Neutrophil (primary cell): ENCODE measurements around the gene DUSP9.

Experiments
- H3K27ac ChIP-seq: fragments of 200-600 bp; sonication (generic); 2 replicates; pipeline ENCODE4 v1.5.1; 2016; ENCODE audit warnings: mild to moderate bottlenecking, moderate library complexity
- H3K27me3 ChIP-seq: fragments of 200-600 bp; sonication (generic); 2 replicates; pipeline ENCODE4 v1.6.0; 2016; ENCODE audit warnings: mild to moderate bottlenecking
- H3K36me3 ChIP-seq: fragments of 200-600 bp; sonication (generic); 2 replicates; pipeline ENCODE4 v1.5.1; 2017
- H3K4me1 ChIP-seq, 2 experiments: fragments of 200-600 bp in 1 of 2; sonication (generic) in 1 of 2; 1 replicate in 1 of 2; 2 replicates in 1 of 2; pipeline versions ENCODE4 v1.5.1 to v1.6.1; 2013 to 2016; ENCODE audit warnings: low read depth in 1 of 2, low read length in 1 of 2, mild to moderate bottlenecking in 1 of 2, moderate library complexity in 1 of 2; ENCODE audit not compliant: control insufficient read depth in 1 of 2, insufficient read depth in 1 of 2
- H3K4me3 ChIP-seq, 2 experiments: fragments of 200-600 bp in 1 of 2; sonication (generic) in 1 of 2; 1 replicate in 1 of 2; 2 replicates in 1 of 2; pipeline ENCODE4 v1.5.1; 2013 to 2016; ENCODE audit warnings: low read depth in 1 of 2, low read length in 1 of 2, mild to moderate bottlenecking in 1 of 2, moderate library complexity in 1 of 2
- H3K9me3 ChIP-seq: fragments of 200-600 bp; sonication (generic); 2 replicates; pipeline ENCODE4 v1.5.1; 2016
- CTCF ChIP-seq: fragments of 200-600 bp; sonication (generic); IDR thresholded peaks from 2 replicates; pipeline ENCODE4 v1.5.1; 2016; ENCODE audit warnings: antibody characterized with exemption

DUSP9 gene

GRCh38 chrX:153608806-153609205 lies 38.2 kb upstream of the DUSP9 start:
- Histone ChIP-seq H3K4me1 (peaks cover 0 to 7% of the 10 kb centered on the region in 2 experiments), H3K9me3 (no peaks in the 10 kb centered on the region), H3K27ac (no peak overlapping the region), H3K36me3 (no peaks in the 10 kb centered on the region), H3K4me3 (no peak overlapping the region), H3K27me3 (peaks cover 49% of the 10 kb centered on the region)
- TF ChIP-seq CTCF, result no peak

DNA sequence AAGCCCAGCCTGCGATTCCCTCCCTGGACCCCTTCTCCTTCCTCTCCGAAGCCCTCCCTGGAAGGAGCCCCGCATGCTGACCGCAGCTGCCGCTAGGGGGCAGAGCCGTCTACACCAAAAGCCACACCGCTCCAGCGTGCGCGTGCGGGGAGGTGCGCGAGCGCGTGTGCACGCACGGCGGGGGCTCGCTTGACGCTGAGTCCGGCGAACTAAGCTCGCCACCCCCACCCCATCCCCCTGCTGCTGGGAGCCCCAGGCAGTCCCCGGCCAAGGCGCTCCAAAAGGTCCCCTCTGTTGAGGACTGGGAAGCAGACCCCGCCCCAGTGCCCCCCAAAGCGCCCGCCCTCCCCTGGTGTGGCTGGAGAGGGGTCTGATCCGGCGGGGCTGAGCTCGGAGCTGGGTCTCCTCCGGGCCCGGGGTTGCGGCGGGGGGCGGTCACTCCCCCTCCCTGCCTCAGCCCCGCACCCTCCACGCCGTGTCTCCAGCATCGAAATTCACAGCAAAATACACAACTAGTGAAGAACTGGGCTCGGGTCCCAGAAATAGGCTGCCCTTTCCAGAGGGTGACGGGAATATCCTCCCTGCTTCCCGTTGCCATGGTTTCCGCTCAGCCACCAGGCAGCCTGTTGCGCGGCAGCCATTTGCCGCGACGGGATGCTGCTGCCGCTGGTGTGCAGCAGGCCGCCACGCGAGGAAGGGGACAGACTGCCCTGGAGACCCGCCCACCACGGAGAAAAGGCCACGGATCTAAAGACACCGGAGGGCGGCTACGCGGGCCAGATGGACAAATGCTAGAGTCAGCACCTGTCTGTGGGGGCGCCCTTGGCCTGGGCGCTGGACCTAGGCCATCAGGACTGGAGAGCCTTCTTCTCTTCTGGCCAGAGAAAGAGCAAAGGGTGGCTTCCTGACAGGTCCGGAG lies 36.8 kb upstream of the DUSP9 start:
- Histone ChIP-seq H3K27ac (no peak overlapping the region), H3K36me3 (no peaks in the 10 kb centered on the region), H3K9me3 (no peaks in the 10 kb centered on the region), H3K27me3 (peaks cover 61% of the 10 kb centered on the region), H3K4me3 (peak overlapping the region in 1 of 2 experiments; percentile 49), H3K4me1 (peaks cover 0 to 7% of the 10 kb centered on the region in 2 experiments)
- TF ChIP-seq CTCF, result peak; percentile 62

GRCh38 chrX:153610836-153611213 lies 36.2 kb upstream of the DUSP9 start:
- no peak overlapping the region for H3K27ac ChIP-seq
- H3K4me1 ChIP-seq, result peaks cover 0 to 7% of the 10 kb centered on the region in 2 experiments
- TF ChIP-seq CTCF, result no peak
- H3K27me3 ChIP-seq, result peaks cover 61% of the 10 kb centered on the region
- no peak overlapping the region for H3K4me3 ChIP-seq
- no peaks in the 10 kb centered on the region for H3K36me3 ChIP-seq
- no peaks in the 10 kb centered on the region for H3K9me3 ChIP-seq

GRCh38 chrX:153611298-153612095 lies 35.5 kb upstream of the DUSP9 start:
- Histone ChIP-seq H3K27ac (no peak overlapping the region), H3K27me3 (peaks cover 61% of the 10 kb centered on the region), H3K9me3 (no peaks in the 10 kb centered on the region), H3K36me3 (no peaks in the 10 kb centered on the region), H3K4me3 (no peak overlapping the region), H3K4me1 (peaks cover 0 to 7% of the 10 kb centered on the region in 2 experiments)
- no peak for TF ChIP-seq CTCF

GRCh38 chrX:153612413-153612812 lies 34.6 kb upstream of the DUSP9 start:
- TF ChIP-seq CTCF, result no peak

More at GRCh38 chrX:153612413-153612812, 34.6 kb upstream of the DUSP9 start:
- Histone ChIP-seq H3K4me3 (no peak overlapping the region), H3K36me3 (no peaks in the 10 kb centered on the region), H3K4me1 (peaks cover 0 to 7% of the 10 kb centered on the region in 2 experiments), H3K9me3 (no peaks in the 10 kb centered on the region), H3K27me3 (peaks cover 61% of the 10 kb centered on the region), H3K27ac (no peak overlapping the region)
